DMS79 treated with DMSO at 0.1 percent for 48 hours (cell line): ENCODE measurements around the gene BCAS3.

Experiments used
- DNase-seq: peaks from one replicate; lab custom pipeline; 2025; lab: John Stamatoyannopoulos, UW

Gene BCAS3

DNA sequence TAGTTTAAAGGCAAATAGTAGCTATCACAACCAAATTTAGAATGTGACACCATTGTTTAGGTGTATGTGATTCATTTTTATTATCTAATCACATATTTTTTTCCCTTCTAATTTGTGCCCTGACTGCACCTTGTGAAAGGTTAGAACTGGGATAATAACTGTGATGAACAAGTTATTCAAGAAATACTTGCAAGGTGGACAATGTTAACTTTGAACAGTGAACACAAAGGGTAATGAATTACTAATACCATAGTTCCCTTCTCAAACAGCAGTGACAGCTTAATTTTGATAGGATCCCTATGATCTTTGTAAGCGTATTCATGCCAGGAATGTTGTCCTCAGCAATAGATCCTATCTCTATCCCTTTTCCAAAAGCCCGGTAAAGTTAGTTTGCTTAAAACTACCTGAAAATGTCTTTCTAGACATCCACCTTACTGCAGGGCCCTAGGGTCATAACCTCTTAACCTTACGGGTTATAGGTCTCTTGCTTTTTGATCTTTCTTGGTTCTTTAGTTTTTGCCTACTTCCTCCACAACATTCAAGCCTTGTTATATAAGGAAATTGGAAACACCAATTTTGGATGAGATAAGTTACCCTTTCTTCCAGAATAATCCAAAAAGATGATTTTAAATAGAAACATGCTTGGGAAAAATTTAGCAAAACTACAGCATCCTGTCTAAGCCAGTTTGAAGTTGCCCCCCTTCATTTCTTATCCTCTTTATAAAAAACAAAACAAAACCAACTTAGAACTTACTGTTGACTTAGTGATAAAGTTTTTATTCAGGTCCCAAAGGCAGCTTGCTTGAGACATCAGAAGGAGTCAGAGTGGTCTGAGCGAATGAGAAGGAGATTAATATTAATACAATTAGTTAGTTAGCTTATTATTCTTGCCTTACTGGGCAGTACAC is 522.0 kb downstream of the BCAS3 start:
- DNase-seq, result no peak

DNA sequence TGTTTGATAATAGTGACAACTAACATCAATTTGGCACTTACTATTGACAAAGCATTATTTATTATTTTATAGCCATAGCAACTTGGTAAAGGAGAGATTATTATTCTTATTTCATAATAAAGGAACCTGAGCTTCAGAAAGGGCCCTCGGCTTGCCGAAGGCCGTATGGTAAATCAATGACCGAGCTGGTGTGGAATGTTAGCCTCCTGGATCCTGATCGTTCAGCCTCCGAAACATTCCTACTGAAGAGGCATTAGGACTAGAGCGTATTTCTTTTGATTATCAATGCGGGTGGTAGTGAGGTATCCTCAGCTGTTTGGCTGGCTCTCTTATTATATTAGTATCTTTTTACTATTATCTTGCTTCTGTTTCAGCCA is 522.7 kb downstream of the BCAS3 start:
- no peak for DNase-seq

DNA sequence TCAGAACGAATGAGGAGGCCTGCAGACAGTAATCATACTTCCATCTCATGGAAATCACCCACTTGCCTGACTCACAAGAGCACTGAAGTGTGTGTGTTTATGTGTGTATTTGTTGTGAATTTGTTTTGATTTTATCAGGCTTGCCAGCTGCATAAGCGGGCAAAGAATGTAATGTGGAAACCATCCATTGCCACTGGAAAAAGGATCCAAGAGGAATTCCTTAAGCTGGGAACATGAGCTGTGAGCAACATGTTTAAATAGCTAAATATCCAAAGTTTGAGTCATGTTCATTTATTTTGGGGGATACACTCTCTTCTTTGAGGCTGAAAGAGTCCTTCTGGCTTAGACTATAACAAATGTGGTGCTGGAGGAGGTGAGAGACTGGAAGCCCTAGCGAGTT is 523.6 kb downstream of the BCAS3 start:
- DNase-seq, result no peak

DNA sequence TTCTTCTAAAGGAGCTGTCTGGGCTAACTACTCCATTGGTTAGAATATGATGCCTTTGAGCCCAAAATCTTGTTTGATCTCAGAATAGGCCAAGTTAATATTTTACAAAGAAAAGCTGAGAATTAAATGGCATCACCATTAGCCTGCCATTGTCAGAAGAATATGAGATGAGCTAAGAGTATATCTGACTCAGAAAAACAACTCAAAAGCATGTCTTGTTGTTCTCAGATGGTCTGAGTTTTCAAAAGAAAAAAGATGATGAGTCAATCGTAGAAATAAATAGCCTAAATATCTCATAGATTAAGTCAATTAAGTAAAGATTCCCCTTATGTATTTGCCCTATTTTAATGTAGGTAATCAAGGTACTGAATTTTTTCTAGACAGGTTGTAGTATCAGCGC is 524.9 kb downstream of the BCAS3 start:
- DNase-seq, result no peak

DNA sequence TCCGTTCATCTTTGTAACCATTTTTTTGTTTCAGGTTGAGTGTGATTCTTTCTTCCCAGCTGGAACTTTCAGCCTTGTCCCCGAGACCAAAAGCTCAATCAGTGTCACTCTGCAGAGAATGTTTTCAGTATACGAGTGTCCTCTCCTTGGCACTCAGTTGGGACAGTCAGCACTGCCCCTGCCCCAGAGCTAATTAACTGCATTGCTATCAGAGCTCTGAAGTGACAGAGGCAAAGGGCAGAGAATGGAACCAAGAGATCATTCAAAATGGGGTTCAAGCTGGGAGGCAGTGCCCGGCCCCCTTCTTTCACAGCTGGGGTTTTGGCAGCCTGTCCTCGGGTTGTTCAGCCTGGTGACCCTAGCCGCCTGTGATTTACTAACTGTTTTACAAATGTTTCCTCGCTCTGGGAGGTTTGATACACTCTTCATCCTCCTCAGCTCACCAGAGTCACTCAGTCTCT is 526.0 kb downstream of the BCAS3 start:
- no peak for DNase-seq

DNA sequence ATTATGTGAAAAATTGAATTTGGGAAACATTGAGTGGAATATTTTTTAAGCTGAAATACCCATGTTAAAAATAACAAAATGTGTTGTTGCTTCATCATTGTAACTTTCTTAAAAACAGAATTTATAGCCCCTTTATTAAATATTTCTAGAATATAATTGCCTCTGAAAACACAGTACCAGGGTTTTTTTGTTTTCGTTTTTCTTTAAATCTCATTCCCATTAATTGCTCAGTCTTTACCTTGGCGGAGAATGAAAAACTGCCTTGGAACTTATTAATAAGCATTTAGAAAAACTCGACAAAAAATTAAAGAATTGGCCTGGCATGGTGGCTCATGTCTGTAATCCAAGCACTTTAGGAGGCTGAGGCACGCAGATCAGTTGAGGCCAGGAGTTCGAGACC is 526.8 kb downstream of the BCAS3 start:
- DNase-seq, result no peak

DNA sequence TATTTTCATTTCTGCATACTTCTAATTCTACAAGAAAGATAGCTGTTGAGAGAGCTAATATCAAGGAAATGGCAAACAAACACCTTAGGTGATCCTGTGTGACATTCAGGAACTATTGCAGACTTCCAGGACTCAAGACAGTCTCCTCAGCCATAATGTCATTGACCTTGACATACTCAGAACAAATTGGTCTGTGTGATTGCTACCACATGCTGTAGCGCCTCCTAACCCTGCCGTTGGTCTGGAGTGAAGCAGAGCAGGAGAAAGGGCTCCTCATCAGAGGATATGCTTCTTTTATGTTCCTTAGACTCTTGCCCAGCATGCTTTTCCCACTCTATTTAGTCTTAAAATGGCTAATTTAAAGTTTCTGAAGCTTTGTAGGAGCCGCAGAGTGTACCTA is 527.8 kb downstream of the BCAS3 start:
- DNase-seq, result no peak

DNA sequence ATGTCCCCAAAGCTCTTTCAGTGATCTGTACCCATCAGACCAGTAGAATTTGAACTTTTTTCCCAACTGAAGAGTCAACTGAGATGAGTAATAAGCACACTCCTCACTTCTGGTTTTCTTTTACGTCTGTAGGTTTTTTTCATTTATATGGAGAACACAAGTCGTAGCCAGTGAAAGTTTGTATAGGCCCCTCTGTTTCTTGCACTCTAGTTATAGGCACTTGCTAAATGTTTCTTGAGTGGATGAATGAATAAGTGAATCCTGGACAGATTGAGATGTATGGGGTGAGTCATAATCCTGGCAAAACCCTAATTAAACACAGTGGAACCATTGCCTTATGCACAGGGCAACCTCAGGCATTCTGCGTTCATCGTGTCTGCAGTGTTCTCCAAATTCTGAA is 528.3 kb downstream of the BCAS3 start:
- DNase-seq, result no peak

DNA sequence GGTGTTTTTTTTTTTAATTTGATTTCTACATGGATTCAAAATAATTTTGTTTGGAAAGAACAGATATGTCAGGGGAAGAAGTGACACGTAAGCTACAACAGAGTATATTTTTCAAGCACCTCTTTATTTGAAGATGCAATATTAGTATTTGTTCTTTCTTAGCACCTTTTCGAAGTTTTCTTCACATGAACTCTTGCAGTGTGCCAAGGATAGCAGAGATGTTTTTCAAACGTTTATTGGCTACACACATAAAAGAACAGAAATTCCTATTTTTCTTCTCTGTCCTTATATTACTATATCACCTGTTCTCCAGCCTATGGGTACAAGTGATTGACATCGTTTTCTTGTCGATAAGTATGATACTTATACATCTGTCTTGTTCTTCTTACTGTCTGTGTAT is 529.3 kb downstream of the BCAS3 start:
- DNase-seq, result no peak

DNA sequence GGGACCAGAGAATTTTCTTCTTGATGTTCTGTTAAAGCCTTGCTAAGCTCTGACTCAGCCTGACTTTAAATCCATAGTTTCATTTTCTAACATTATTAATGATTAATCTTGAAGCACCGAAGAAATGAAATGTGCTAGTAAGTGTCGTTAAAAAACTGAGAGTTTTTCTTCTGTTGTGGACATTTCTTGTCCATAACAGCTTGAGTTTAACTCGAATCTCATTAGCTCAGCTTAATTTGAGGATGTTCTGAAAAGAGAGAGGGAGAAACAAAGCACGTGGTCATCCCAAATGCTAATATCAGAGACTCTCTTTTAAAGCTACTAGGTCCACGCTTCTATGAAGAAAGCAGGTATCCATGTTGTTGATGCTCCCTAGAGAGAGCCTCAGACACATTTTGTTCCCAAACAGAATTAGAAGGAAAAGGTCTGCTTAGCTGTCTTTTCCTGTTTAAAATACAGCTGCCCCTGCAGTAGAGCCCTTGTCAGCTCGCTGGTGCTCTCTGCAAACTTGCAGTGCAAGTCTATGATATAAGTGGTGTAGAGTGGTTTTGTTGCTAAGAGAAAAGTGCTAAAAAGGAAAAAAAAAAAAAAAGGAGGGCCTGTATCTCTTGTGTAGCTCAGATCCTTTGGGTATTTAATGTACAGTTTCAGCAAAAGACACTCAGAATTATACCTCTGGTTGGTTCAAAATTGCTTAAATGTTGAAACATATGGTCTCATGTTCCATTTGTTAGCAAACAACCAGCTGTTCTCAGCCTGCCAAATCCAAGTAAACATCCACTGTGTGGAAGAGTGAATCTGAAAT is 530.9 kb downstream of the BCAS3 start:
- peak; percentile 72 for DNase-seq

DNA sequence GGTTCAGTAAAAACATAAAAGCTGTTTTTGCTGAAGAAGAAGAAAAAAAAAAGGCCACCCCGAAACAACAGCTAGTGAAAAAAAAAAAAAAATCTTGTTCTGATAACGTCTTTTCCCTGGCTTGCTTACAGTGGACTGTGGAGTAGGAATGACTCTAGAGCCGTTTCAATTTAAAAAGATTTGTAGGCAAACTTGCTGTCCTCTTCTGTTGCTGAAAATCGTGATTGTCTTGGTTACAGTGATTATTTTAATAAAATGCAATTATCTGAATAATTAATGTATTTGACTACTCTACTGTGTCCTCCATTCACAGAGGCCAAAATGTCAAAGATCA is 531.4 kb downstream of the BCAS3 start:
- no peak for DNase-seq

DNA sequence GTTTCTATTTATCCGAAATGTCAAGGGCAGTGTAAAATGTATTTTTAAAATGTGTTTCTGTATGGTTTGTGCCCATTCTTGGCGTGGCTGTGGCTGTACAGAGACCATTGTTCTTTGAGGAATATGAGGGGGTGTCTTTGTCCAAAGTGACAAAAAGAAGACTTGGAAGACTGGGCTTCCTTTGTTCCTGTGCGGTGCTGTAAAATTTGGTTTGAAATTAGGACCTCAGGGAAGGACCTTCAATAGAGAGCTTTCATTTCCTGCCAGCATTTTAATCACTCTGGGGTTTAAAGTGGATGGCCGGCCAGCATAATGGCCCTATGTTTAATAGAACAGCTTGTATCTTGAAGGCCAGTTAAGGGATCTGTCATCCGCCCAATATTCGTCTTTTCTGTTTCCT is 531.9 kb downstream of the BCAS3 start:
- peak; percentile 26 for DNase-seq

DNA sequence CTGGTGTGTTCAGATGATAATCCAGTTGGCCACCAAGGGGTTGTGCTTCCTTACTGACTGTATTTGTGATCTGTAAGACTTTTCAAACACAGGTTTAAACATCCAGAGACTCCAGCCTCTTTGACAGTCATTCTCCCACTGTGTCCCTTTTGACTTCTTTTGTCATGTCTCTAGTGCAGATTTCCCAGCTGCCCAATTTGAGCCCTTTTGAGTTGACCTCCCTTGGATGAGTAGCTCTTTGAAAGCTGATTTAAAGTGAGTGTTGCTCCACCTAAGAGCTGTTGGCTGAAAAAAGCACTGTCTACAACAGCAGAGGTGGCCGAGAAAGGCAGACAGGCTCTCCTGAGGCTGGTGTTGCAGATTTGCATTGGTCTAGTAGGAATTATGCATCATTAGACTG is 533.6 kb downstream of the BCAS3 start:
- no peak for DNase-seq

DNA sequence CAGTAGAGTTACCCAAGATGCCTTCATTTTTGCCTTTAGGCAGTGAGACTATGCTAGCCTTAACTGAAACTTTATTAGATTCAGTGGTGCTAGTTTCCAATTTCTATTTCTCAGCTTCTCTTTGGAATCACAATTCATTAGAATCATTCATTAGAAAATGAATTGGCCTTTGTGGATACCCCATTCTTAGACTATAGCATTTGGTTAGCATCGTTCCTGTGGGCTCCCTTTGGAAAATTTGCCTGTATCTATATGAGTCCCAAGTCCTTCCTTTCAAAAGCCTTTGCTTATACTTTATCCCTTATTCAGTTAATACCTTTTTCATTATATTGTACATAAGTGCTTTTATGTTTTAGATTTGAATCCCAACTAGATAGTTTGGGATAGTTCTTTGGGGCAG is 535.0 kb downstream of the BCAS3 start:
- DNase-seq, result no peak

DNA sequence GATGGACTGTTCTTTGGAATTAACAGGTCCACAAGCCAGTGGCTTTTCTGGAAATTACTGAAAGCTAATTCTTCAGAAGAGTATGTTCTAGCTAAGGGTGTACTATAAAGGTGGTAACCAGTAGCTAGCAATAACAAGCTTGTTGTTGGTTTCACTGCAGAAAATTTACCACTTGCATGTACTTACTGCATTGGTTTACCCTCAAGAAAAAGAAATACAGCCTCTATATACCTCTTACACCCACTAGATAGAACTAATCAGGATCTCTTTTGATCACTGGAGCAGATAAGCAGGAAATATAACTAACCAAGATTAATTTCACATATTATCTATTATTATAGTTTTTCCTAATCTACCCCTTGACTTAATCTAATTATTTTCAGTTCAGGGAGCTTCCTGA is 537.1 kb downstream of the BCAS3 start:
- DNase-seq, result no peak

DNA sequence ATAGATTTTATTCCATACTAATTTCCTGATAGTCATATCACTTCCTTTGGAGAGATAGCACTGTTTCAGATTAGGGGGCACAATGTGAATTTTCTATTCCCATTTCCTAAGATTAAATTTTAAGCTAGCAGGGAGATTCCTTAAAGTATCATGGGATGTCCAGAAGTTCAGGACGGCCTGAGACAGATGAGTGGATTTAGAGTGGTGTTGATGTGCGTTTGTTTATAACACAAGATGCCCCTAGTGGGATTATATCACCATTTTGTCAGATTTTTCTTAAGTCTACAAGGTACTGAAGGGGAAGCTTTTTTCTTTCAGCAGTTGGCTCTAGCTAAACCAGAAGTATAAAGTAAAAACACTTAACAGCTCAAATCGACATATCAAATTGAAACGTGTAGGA is 538.4 kb downstream of the BCAS3 start:
- no peak for DNase-seq

DNA sequence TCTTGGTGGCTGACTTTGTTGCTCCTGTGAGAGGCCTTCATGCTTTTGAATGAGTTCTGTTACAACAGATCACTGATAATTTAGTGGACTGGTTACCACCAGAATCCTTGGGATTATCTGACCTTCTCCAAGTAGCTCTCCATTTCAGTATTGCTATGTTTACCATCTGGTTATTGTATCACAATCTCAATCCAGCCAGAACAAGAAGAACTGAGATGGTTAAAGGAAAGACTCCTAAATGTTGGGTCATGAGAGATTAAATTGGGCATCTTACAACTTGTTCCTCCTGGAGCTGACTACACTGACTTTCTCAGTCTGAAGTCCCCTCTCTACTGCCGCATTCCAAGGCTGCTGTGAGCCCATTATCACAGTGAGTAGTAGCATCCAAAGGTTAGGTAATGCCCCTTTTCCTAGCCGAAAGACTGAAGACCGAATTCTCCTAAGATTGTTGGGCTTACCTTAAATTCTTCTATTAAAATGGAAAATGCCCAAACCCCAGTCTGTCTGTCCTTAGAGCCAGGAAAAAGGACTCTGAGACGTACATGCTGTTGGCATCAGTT is 540.3 kb downstream of the BCAS3 start:
- no peak for DNase-seq

DNA sequence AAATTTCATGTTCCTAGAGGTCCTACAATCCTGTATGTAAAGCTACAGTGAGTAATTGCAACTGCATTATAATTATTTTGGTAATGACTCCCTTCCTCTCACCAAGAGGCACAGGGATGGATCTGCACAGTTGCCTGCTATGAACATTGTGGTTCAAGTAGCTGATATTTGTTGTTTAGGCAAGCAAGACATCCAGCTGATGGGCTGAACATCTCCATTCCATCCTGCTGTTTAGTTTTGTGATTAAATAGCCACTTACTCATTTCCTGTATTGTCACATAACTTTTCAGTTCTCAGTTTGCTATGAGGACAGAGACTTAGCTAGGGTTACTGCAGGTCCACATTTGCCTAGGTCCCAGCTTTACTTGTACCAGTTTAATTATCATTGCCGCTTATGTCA is 540.8 kb downstream of the BCAS3 start:
- DNase-seq, result no peak

DNA sequence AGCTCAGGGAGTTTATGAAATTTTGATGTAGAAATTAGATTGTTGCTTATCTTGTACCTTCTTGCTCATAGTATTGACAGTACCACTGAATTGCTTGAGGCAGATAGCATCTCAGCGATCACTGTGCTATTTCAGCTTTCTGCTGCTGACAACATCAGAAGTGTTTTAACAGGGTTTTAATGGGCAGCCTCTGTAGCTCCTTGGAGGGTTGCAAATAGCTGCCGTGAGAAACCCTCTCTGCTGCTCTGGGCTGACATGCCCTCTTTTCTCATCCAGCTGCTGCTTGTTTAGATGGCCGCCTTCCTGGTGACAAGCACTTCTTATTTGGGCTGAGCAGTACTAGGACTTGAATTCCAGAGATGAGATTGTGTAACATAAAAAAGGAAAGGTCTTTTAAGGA is 541.8 kb downstream of the BCAS3 start:
- no peak for DNase-seq

DNA sequence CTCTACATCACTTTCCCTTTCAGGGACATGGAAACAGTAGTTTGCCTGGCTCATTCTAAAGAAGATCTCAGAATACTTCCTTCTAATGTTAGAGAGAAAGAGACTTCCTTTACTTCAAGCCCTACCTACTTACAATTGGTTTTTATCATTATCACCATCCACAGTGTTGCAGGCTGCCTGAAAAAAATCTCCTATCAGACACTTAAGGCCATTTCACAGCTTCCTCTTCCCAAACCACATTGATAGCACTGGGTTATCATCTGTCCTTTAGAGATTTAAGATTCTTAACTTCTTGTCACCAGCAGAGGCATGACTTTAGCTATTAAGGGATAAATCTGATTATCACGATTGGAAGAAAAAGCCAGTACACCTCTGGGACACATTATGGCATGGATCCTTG is 543.5 kb downstream of the BCAS3 start:
- no peak for DNase-seq

DNA sequence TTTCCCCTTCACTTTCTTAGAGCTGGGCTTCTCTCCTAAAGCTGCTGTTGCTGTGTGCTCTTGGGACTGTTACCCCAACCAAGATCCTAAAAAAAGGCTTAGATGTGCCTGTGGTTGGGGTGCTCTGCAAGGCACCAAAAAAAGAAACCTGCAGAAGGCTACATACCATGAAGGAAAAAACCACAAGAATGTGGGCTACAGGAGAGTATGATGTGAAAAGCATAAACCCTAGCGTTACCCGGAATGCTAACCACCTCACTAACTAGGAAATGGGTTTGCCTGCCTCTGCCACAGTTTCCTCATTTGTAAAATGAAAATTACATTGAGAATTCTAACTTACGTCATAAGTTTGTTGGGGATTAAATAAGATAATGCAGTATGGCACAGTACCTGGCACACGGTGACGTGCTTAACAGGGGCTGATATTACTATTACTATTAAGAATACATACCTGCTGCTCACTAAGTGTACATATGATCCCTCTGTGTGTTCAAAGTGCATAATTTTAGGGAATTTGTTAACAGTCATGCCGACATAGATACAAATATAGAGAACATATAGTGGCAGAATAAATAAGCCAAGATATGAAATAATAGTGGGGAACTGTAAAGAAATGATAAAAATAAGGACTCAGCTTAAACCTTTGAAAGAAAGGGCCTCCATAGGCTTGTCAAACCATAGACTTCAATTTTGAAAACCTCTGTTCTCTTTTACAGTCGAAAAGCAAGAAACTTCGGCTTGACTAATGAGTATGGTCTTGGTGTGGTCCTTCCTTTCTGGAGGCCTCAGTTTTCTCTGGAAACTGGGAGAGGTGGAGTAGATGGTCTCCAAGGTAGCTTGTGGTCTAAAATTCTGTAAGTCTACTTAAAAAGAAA is 544.2 kb downstream of the BCAS3 start:
- no peak for DNase-seq

DNA sequence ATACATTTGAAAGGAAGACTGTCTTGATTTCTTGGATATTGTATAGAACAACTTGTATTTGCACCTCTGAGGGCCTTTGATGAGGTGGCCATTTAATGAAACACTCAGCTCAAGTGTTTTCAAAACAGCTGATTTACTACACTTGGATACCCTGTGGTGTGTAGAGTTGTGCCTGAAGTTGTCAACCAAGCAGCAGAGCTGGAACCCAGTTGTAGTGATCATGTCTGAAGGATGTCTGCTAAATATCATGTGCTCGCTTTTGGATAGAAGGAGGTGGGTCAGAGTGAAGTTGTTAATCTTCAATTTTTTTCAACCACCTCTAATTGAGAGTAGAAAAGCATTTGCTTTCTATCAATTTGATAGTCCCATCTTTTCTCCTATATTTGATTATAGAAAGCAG is 546.1 kb downstream of the BCAS3 start:
- no peak for DNase-seq
